Skeletal muscle tissue (tissue), 5 donors: ENCODE measurements around the gene DVL2. TPM values are rescaled to one million over a fixed set of nuclear protein-coding genes. Genes with fewer than 3 reads are reported as not detected.
A peak's percentile ranks its signal among the peaks of the same experiment; 100 is the strongest.

Experiments used
- H3K27ac ChIP-seq: one replicate; pipeline ENCODE4 v1.7.0; 2013; ENCODE audit warnings: mild to moderate bottlenecking, low read depth, low read length, inconsistent platforms
- H3K27me3 ChIP-seq, 3 donors: one replicate each; pipeline ENCODE4 v1.7.0; 2013; ENCODE audit warnings: low read length in 3 of 3; ENCODE audit not compliant: control insufficient read depth in 3 of 3, insufficient read depth in 3 of 3
- H3K36me3 ChIP-seq, 3 donors: one replicate each; pipeline ENCODE4 v1.7.0; 2013; ENCODE audit warnings: low read length in 3 of 3; ENCODE audit not compliant: control insufficient read depth in 3 of 3, insufficient read depth in 3 of 3
- H3K4me1 ChIP-seq, 3 donors: one replicate each; pipeline ENCODE4 v1.7.0; 2013; ENCODE audit warnings: low read length in 3 of 3, mild to moderate bottlenecking in 3 of 3; ENCODE audit not compliant: control insufficient read depth in 3 of 3, insufficient read depth in 3 of 3
- H3K4me3 ChIP-seq, 3 donors: one replicate each; pipeline ENCODE4 v1.7.0; 2013; ENCODE audit warnings: low read length in 3 of 3
- H3K9ac ChIP-seq, 3 donors: one replicate each; pipeline ENCODE4 v1.7.0; 2013; ENCODE audit warnings: low read length in 3 of 3, mild to moderate bottlenecking in 3 of 3, moderate library complexity in 2 of 3, low read depth in 1 of 3
- H3K9me3 ChIP-seq, 3 donors: one replicate each; pipeline ENCODE4 v1.7.0; 2013; ENCODE audit warnings: low read length in 3 of 3; ENCODE audit not compliant: control insufficient read depth in 3 of 3
- small RNA-seq: library from RNA; depleted of rRNA; stranded (forward); fragments of <200 nt; gene quantifications from one replicate; pipeline ENCODE3, GENCODE V24; 2014
- total RNA-seq: library from RNA; depleted of rRNA; stranded (reverse); fragments of >200 nt; gene quantifications from one replicate; pipeline ENCODE4 v1.2.3, GENCODE V29; 2014
- donor health status: Osteomylitis.

DVL2 gene
- total RNA-seq, 1 donor from 2014 or later = 63.2 TPM

DNA sequence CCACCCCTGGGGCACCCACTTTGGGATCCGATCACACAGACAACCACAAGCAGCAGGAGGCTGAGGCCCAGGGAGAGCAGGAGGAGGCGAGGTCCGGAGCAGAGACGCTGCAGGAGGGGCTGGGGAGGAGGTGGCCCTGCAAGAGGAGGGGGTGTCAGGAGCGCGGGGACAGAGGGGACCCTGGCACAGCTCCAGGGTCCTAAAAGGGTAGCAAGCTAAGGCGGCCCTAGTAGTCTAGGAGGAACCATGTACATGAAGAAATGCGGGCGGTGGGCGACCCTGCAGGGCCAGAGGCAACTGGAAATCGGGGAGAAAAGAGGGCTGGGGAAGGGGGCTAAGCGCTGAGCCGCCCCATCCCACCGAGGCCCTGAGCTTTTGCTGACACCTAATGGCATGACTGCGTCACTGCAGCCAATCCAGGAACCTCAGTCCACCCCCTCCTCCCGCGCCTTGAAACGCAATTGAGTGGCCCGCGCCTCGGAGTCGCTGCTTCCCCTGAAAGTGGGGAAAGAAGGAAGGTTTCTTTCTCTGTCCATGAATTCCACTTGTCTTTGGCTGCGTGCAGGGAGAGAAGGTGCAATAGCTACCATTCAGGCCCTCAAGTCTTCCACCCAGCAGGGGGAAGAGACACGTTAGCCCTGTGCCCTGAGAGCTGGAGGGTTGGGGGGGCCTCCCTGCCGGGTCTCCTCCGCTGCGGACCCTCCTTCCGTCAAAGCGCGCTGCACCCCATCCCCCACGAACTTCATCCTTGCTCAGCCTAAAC is 56.9 kb downstream of the DVL2 start:
- Histone ChIP-seq H3K36me3 (no peaks in the 10 kb centered on the region), H3K9ac (peak overlapping the region in 1 of 3 donors; percentile 62), H3K27me3 (peaks cover 41 to 54% (median 52%) of the 10 kb centered on the region in 3 donors), H3K4me1 (peaks cover 17 to 19% (median 17%) of the 10 kb centered on the region in 3 donors), H3K9me3 (no peaks in the 10 kb centered on the region), H3K27ac (no peak overlapping the region), H3K4me3 (peak overlapping the region; percentile 48 to 60 (median 50))

DNA sequence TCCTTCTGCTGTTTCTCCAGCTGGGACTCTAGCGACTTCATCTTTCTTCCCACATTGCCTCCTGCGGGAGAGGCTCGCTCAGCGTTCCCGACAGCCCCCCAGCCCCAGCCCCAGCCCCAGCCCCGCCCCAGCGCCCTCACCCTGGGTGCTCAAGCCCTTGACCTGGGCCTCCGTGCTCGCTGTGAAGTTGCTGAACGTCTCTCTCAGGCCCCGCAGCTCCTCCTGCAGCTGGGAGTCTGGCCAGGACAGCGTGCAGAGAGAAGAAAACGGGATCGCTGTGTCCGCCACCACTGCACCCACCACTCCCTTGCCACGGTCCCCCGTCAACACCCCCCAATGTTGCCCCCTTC is 57.5 kb downstream of the DVL2 start:
- H3K27ac ChIP-seq = no peak overlapping the region
- H3K27me3 ChIP-seq = peaks cover 41 to 54% (median 52%) of the 10 kb centered on the region in 3 donors
- no peak overlapping the region for H3K9ac ChIP-seq
- H3K4me3 ChIP-seq = no peak overlapping the region
- H3K36me3 ChIP-seq = no peaks in the 10 kb centered on the region
- H3K9me3 ChIP-seq = no peaks in the 10 kb centered on the region
- peaks cover 17 to 19% (median 17%) of the 10 kb centered on the region in 3 donors for H3K4me1 ChIP-seq

- Histone ChIP-seq H3K9ac (no peak overlapping the region), H3K9me3 (no peaks in the 10 kb centered on the region), H3K4me1 (peaks cover 17 to 19% (median 17%) of the 10 kb centered on the region in 3 donors), H3K27ac (no peak overlapping the region), H3K36me3 (no peaks in the 10 kb centered on the region), H3K27me3 (peaks cover 41 to 54% (median 52%) of the 10 kb centered on the region in 3 donors), H3K4me3 (no peak overlapping the region)
Observed at GRCh38 chr17:7176107-7176840, 58.0 kb downstream of the DVL2 start.

Small RNA genes lying within 50 kb of the gene (small RNA-seq; reads per million reads assigned to genes)
- gene AC120057.4 (not detected), gene MIR324 (52.2 reads per million, percentile 95 among the genes with 10 or more reads in this experiment), gene RF00019 (not detected)

Other genes with a start within 250 kb of the DVL2 start
- gene ALOX12, start 238.5 kb downstream of the DVL2 start, total RNA-seq = not detected
- gene RNASEK, start 221.9 kb downstream of the DVL2 start, total RNA-seq = 20.9 TPM
- gene BCL6B, start 211.5 kb downstream of the DVL2 start, total RNA-seq = 13.0 TPM
- gene SLC16A13, start 198.5 kb downstream of the DVL2 start, total RNA-seq = under 0.01 TPM
- gene SLC16A11, start 190.4 kb downstream of the DVL2 start, total RNA-seq = not detected
- 1.6 TPM for gene CLEC10A, start 154.3 kb downstream of the DVL2 start, total RNA-seq
- gene ASGR2, start 119.7 kb downstream of the DVL2 start, total RNA-seq = not detected
- 1.0 TPM for gene ASGR1, start 55.1 kb downstream of the DVL2 start, total RNA-seq
- 7.3 TPM for gene DLG4, start 14.7 kb downstream of the DVL2 start, total RNA-seq
- 119 TPM for gene ACADVL, start 14.6 kb downstream of the DVL2 start, total RNA-seq
- 30.3 TPM for gene PHF23, start 4.9 kb upstream of the DVL2 start, total RNA-seq
- 259 TPM for gene GABARAP, start 7.9 kb upstream of the DVL2 start, total RNA-seq
- 39.7 TPM for gene CTDNEP1, start 17.2 kb upstream of the DVL2 start, total RNA-seq
- gene ELP5, start 17.7 kb upstream of the DVL2 start, total RNA-seq = 28.2 TPM
- gene CLDN7, start 28.0 kb upstream of the DVL2 start, total RNA-seq = not detected
- 34.4 TPM for gene SLC2A4, start 47.2 kb upstream of the DVL2 start, total RNA-seq
- gene YBX2, start 60.1 kb upstream of the DVL2 start, total RNA-seq = 0.52 TPM
- gene EIF5A, start 73.1 kb upstream of the DVL2 start, total RNA-seq = 185 TPM
- 24.5 TPM for gene GPS2, start 80.8 kb upstream of the DVL2 start, total RNA-seq
- 19.8 TPM for gene NEURL4, start 94.8 kb upstream of the DVL2 start, total RNA-seq
- gene ACAP1, start 102.0 kb upstream of the DVL2 start, total RNA-seq = 2.1 TPM
- 4.2 TPM for gene KCTD11, start 117.6 kb upstream of the DVL2 start, total RNA-seq
- gene TMEM95, start 120.6 kb upstream of the DVL2 start, total RNA-seq = not detected
- gene TNK1, start 146.6 kb upstream of the DVL2 start, total RNA-seq = not detected
- 10.4 TPM for gene PLSCR3, start 160.0 kb upstream of the DVL2 start, total RNA-seq
- 149 TPM for gene TMEM256, start 169.6 kb upstream of the DVL2 start, total RNA-seq
- 3.1 TPM for gene NLGN2, start 173.3 kb upstream of the DVL2 start, total RNA-seq
- not detected for gene SPEM1, start 185.8 kb upstream of the DVL2 start, total RNA-seq
- gene SPEM2, start 191.1 kb upstream of the DVL2 start, total RNA-seq = not detected
- gene SPEM3, start 194.3 kb upstream of the DVL2 start, total RNA-seq = not detected
- gene TMEM102, start 200.9 kb upstream of the DVL2 start, total RNA-seq = 0.52 TPM
- 1.0 TPM for gene FGF11, start 205.0 kb upstream of the DVL2 start, total RNA-seq
- 31.3 TPM for gene CHRNB1, start 210.5 kb upstream of the DVL2 start, total RNA-seq
- gene ZBTB4, start 245.1 kb upstream of the DVL2 start, total RNA-seq = 10.4 TPM
- gene SLC35G6, start 246.9 kb upstream of the DVL2 start, total RNA-seq = not detected
- gene POLR2A, start 249.8 kb upstream of the DVL2 start, total RNA-seq = 91.3 TPM